GM12878 (cell line): ENCODE data around the gene HSPA12B. TPM values are rescaled to one million over a fixed set of nuclear protein-coding genes. Genes with fewer than 3 reads are reported as not detected.
A peak's percentile ranks its signal among the peaks of the same experiment; 100 is the strongest.

Source experiments
- ATAC-seq: fragments of 200-7000 bp; cut with Tn5 transposase; 3 replicates; pipeline ENCODE4 v1.9.1; 2020; ENCODE audit warnings: mild to moderate bottlenecking, moderate library complexity
- BruUV-seq: library from RNA; stranded (reverse); fragments of 400-500 nt; replicated peaks from 2 replicates; lab custom pipeline; 2021; lab: Mats Ljungman, UMichigan
- CTCF ChIA-PET: fragments of 300-600 bp; sonication (Branson Sonifier 250); formaldehyde crosslinking; extraction: SDS; loops from one replicate; lab custom pipeline; 2021; ENCODE audit warnings: inconsistent platforms; lab: Yijun Ruan, JAX
- POLR2A ChIA-PET: fragments of 350-600 bp; formaldehyde crosslinking; extraction: SDS; loops from one replicate; lab custom pipeline; 2021; ENCODE audit warnings: inconsistent platforms; lab: Charles Lee
- RAD21 ChIA-PET: fragments of 300-600 bp; sonication (Branson Sonifier 250); formaldehyde crosslinking; loops from one replicate; lab custom pipeline; 2023; ENCODE audit warnings: antibody characterized with exemption; ENCODE audit not compliant: unreplicated experiment; lab: Charles Lee
- SMC1A ChIA-PET: fragments of 300-600 bp; sonication (Branson Sonifier 250); formaldehyde crosslinking; loops from one replicate; lab custom pipeline; 2023; ENCODE audit not compliant: unreplicated experiment, uncharacterized antibody; lab: Charles Lee
- DNase-seq: peaks from one replicate; pipeline ENCODE4 v3.0.0-alpha.2; 2011; ENCODE audit warnings: low read depth, low spot score
- FAIRE-seq: peaks from 3 replicates; lab custom pipeline; 2011; peaks lifted over from hg19 to GRCh38; lab: Jason Lieb, UNC
- H2AFZ ChIP-seq: 2 replicates; pipeline ENCODE4 v1.6.0; 2011; ENCODE audit warnings: low read depth, low read length, control low read depth; ENCODE audit not compliant: control insufficient read depth
- H3K27ac ChIP-seq: 2 replicates; pipeline ENCODE4 v1.5.1; 2011; ENCODE audit warnings: control low read depth; ENCODE audit not compliant: control insufficient read depth, insufficient read depth
- H3K27me3 ChIP-seq, 2 experiments: replicated peaks in 1 of 2; 2 replicates each; pipeline versions ENCODE4 v1.6.0 to v1.6.1; 2011; ENCODE audit warnings: low read length in 1 of 2; ENCODE audit not compliant: control insufficient read depth in 2 of 2, insufficient read depth in 2 of 2
- H3K36me3 ChIP-seq, 2 experiments: 2 replicates each; pipeline ENCODE4 v1.5.1; 2011; ENCODE audit warnings: low read length in 1 of 2; ENCODE audit not compliant: control insufficient read depth in 2 of 2, insufficient read depth in 2 of 2
- H3K4me1 ChIP-seq: 2 replicates; pipeline ENCODE4 v1.6.1; 2011; ENCODE audit warnings: mild to moderate bottlenecking, low read length, moderate library complexity, mixed read lengths; ENCODE audit not compliant: control insufficient read depth, insufficient read depth
- H3K4me2 ChIP-seq: 2 replicates; pipeline ENCODE4 v1.6.0; 2011; ENCODE audit warnings: control low read depth; ENCODE audit not compliant: control insufficient read depth, insufficient read depth
- H3K4me3 ChIP-seq: fragments of 200-600 bp; sonication (generic); 2 replicates; pipeline ENCODE4 v1.5.1; 2016
- H3K79me2 ChIP-seq: 2 replicates; pipeline ENCODE4 v1.6.0; 2011; ENCODE audit warnings: low read length; ENCODE audit not compliant: control insufficient read depth, insufficient read depth
- H3K9ac ChIP-seq: 2 replicates; pipeline ENCODE4 v1.8.0; 2011; ENCODE audit warnings: low read length, control low read depth, mixed read lengths; ENCODE audit not compliant: control insufficient read depth, insufficient read depth
- H3K9me3 ChIP-seq: replicated peaks from 3 replicates; pipeline ENCODE4 v1.5.1; 2011; ENCODE audit warnings: mild to moderate bottlenecking, low read length; ENCODE audit not compliant: control insufficient read depth, insufficient read depth
- H4K20me1 ChIP-seq: 2 replicates; pipeline ENCODE4 v1.6.0; 2011; ENCODE audit not compliant: control insufficient read depth, insufficient read depth
- ATF7 ChIP-seq: fragments of 450-650 bp; IDR thresholded peaks from 2 replicates; pipeline ENCODE4 v1.6.1; 2016; ENCODE audit warnings: low read depth, mild to moderate bottlenecking
- CBX3 ChIP-seq: fragments of 200-600 bp; sonication (generic); IDR thresholded peaks from 2 replicates; pipeline ENCODE4 v1.6.1; 2016; ENCODE audit warnings: low read depth, borderline replicate concordance
- CREB1 ChIP-seq: IDR thresholded peaks from 2 replicates; pipeline ENCODE4 v1.6.1; 2012; ENCODE audit warnings: low read depth, mild to moderate bottlenecking, inconsistent platforms
- IRF4 ChIP-seq: IDR thresholded peaks from 2 replicates; pipeline ENCODE4 v1.6.1; 2011; ENCODE audit warnings: low read depth, low read length
- POLR2A ChIP-seq: IDR thresholded peaks from 2 replicates; pipeline ENCODE4 v1.6.1; 2011; ENCODE audit warnings: low read depth, mild to moderate bottlenecking, low read length
- RAD21 ChIP-seq: IDR thresholded peaks from 2 replicates; pipeline ENCODE4 v1.6.1; 2011; ENCODE audit warnings: mild to moderate bottlenecking, low read depth, low read length, moderate library complexity; ENCODE audit not compliant: insufficient read depth
- SMC3 ChIP-seq: IDR thresholded peaks from 2 replicates; pipeline ENCODE4 v1.6.1; 2011; ENCODE audit warnings: low read length, improper control_type of control experiment, borderline replicate concordance
- SPI1 ChIP-seq: IDR thresholded peaks from 2 replicates; pipeline ENCODE4 v1.6.1; 2011; ENCODE audit warnings: low read depth, mild to moderate bottlenecking, low read length, moderate library complexity, borderline replicate concordance; ENCODE audit not compliant: insufficient read depth
- YBX1 ChIP-seq: fragments of 450-650 bp; IDR thresholded peaks from 2 replicates; pipeline ENCODE4 v1.6.1; 2016; ENCODE audit warnings: antibody characterized with exemption
- WGBS: methylation state at CpG from one replicate; pipeline ENCODE4 v1.1.6; 2016; ENCODE audit warnings: low lambda C conversion rate; ENCODE audit not compliant: insufficient replicate concordance, insufficient coverage; ENCODE audit errors: missing lambda C conversion rate; 5-methylcytosine and 5-hydroxymethylcytosine counted together
- in situ Hi-C: fragments of 300-500 bp; cut with MboI; formaldehyde crosslinking; loops from 9 replicates; pipeline ENCODE4 v1.14.3; 2018; ENCODE audit warnings: mixed read lengths
- intact Hi-C: fragments of 100-400 bp; cut with micrococcal nuclease; formaldehyde crosslinking; loops from one replicate; pipeline ENCODE4 v1.14.2; 2022; ENCODE audit not compliant: unreplicated experiment
- polyA plus RNA-seq, 11 experiments: library from polyadenylated mRNA; depleted of rRNA in 4 of 11; unstranded in 6 of 11; stranded (reverse) in 5 of 11; fragments of >200 nt; fragmentation: Nextera tagmentation in 4 of 11; fragmentation: Illumina TruSeq in 1 of 11; extraction: Ambion mirVana in 4 of 11; extraction: Trizol in 1 of 11; gene quantifications; 1 replicate in 1 of 11; 2 replicates in 10 of 11; pipeline versions ENCODE4 v1.2.1 to v1.2.3, GENCODE V29; 2011 to 2016; ENCODE audit warnings: inconsistent platforms in 2 of 11, missing spikeins in 2 of 11, low read depth in 1 of 11
- total RNA-seq, 4 experiments: library from RNA; depleted of rRNA in 3 of 4; stranded (reverse); fragments of >200 nt in 3 of 4; fragmentation: Illumina TruSeq in 1 of 4; extraction: Trizol in 1 of 4; gene quantifications; 2 replicates each; pipeline versions ENCODE4 v1.2.1 to v1.2.3, GENCODE V29; 2013 to 2021
- TF ChIP-seq, protein P1 (sequence below): fragments of 450-650 bp; IDR thresholded peaks from 2 replicates; pipeline ENCODE4 v1.6.1; 2018; ENCODE audit warnings: mild to moderate bottlenecking, low read depth, moderate library complexity; ENCODE audit not compliant: partially characterized antibody
- TF ChIP-seq, protein P2 (sequence below): fragments of 450-650 bp; IDR thresholded peaks from 2 replicates; pipeline ENCODE4 v1.6.1; 2016; ENCODE audit warnings: mild to moderate bottlenecking
- TF ChIP-seq, protein P3 (sequence below), 3 experiments: IDR thresholded peaks in 2 of 3; conservative IDR thresholded peaks in 1 of 3; 2 replicates each; pipeline ENCODE4 v1.5.1; 2011; ENCODE audit warnings: low read depth in 3 of 3, low read length in 3 of 3, mild to moderate bottlenecking in 3 of 3, control low read depth in 2 of 3, moderate library complexity in 2 of 3, inconsistent platforms in 1 of 3, mixed read lengths in 1 of 3; ENCODE audit not compliant: control insufficient read depth in 2 of 3, insufficient read depth in 1 of 3; ENCODE audit errors: extremely low read depth in 1 of 3

HSPA12B gene
- total and polyA plus RNA-seq, 10 of the 15 experiments (the other 5 are each of a cell fraction or from before 2014, with no cell fraction given), result 0.08 TPM; not detected in 9

DNA sequence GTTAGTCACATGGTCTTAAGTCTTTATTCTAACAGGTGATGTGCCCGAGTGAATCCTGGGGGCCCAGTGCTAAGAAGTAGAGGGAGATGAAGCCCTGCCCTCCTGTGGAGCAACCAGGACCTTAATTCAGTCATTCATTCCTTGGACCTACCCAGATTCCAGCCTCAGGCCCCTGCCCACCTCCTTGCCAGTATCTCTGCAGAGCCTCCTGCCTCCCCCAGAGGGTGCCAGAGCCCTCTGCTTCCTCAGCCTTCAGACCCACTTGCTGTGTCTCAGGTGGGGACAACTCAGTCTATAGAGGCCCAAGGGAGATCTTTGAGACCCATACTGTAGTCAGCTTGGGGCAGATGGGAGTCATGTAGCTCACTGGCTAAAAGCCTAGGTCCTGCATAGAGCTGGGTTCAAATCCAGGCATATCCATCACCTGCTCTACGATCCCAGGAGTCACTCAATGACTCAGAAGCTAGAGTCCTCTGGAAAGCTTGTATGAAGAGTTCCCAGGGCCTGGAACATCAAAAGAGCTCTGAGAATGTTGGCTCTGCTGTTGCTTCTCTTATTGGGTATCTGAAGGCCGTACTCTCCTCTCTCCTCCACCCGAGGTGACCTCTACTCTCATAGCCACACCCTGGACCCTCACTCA, 16.2 kb upstream of the HSPA12B start:
- BruUV-seq, result no TSS peak
- ChIA-PET RAD21 (interaction anchor here (0.7 to 1.7 kb wide), 4 partner anchors 51 to 355 kb away, joined by 3 read pairs; partner anchors contain the start of gene ADISSP), SMC1A (interaction anchor here (0.7 to 1.5 kb wide), 5 partner anchors 52 to 369 kb away, joined by 3 to 6 read pairs (median 5); partner anchors contain the start of genes ADISSP and SPEF1), CTCF (interaction anchor here (0.6 to 2.2 kb wide), 22 partner anchors 9 to 386 kb away, joined by 3 to 19 read pairs (median 3); partner anchors contain the start of gene ADISSP), POLR2A (interaction anchor here (0.7 to 0.8 kb wide), 2 partner anchors 73 to 140 kb away, joined by 3 read pairs; no protein-coding TSS in a partner anchor)
- peaks cover 16% of the 10 kb centered on the region for H3K4me1 ChIP-seq
- intact Hi-C loops, result loop anchor here (2.0 to 10.0 kb wide), 4 partner anchors 32 to 138 kb away; partner anchors contain the start of genes ADISSP and SPEF1
- DNase-seq, result no peak
- H3K9me3 ChIP-seq, result no peaks in the 10 kb centered on the region
- in situ Hi-C loops, result no loop called here
- H2AFZ ChIP-seq, result no peak overlapping the region
- no peak overlapping the region for H3K4me2 ChIP-seq
- no peak overlapping the region for H3K27ac ChIP-seq
- peak; percentile 93 for ATAC-seq
- WGBS, result 21% methylated on average over 4 of the region's 4 CpGs
- no peaks in the 10 kb centered on the region for H4K20me1 ChIP-seq
- no peak overlapping the region for H3K4me3 ChIP-seq
- no peaks in the 10 kb centered on the region for H3K79me2 ChIP-seq
- no peaks in the 10 kb centered on the region for H3K27me3 ChIP-seq
- H3K9ac ChIP-seq, result no peak overlapping the region
- TF ChIP-seq CREB1 (no peak), SMC3 (0 out of 2 replicates have a peak, but pooled peaks have one; percentile 46), IRF4 (no peak), YBX1 (no peak), POLR2A (no peak), ATF7 (no peak), CBX3 (no peak), SPI1 (no peak), RAD21 (peak; percentile 85)
- TF ChIP-seq, protein P1, sequence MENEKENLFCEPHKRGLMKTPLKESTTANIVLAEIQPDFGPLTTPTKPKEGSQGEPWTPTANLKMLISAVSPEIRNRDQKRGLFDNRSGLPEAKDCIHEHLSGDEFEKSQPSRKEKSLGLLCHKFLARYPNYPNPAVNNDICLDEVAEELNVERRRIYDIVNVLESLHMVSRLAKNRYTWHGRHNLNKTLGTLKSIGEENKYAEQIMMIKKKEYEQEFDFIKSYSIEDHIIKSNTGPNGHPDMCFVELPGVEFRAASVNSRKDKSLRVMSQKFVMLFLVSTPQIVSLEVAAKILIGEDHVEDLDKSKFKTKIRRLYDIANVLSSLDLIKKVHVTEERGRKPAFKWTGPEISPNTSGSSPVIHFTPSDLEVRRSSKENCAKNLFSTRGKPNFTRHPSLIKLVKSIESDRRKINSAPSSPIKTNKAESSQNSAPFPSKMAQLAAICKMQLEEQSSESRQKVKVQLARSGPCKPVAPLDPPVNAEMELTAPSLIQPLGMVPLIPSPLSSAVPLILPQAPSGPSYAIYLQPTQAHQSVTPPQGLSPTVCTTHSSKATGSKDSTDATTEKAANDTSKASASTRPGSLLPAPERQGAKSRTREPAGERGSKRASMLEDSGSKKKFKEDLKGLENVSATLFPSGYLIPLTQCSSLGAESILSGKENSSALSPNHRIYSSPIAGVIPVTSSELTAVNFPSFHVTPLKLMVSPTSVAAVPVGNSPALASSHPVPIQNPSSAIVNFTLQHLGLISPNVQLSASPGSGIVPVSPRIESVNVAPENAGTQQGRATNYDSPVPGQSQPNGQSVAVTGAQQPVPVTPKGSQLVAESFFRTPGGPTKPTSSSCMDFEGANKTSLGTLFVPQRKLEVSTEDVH, result no peak
- TF ChIP-seq, protein P2, sequence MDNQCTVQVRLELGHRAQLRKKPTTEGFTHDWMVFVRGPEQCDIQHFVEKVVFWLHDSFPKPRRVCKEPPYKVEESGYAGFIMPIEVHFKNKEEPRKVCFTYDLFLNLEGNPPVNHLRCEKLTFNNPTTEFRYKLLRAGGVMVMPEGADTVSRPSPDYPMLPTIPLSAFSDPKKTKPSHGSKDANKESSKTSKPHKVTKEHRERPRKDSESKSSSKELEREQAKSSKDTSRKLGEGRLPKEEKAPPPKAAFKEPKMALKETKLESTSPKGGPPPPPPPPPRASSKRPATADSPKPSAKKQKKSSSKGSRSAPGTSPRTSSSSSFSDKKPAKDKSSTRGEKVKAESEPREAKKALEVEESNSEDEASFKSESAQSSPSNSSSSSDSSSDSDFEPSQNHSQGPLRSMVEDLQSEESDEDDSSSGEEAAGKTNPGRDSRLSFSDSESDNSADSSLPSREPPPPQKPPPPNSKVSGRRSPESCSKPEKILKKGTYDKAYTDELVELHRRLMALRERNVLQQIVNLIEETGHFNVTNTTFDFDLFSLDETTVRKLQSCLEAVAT, result no peak
- TF ChIP-seq, protein P3, sequence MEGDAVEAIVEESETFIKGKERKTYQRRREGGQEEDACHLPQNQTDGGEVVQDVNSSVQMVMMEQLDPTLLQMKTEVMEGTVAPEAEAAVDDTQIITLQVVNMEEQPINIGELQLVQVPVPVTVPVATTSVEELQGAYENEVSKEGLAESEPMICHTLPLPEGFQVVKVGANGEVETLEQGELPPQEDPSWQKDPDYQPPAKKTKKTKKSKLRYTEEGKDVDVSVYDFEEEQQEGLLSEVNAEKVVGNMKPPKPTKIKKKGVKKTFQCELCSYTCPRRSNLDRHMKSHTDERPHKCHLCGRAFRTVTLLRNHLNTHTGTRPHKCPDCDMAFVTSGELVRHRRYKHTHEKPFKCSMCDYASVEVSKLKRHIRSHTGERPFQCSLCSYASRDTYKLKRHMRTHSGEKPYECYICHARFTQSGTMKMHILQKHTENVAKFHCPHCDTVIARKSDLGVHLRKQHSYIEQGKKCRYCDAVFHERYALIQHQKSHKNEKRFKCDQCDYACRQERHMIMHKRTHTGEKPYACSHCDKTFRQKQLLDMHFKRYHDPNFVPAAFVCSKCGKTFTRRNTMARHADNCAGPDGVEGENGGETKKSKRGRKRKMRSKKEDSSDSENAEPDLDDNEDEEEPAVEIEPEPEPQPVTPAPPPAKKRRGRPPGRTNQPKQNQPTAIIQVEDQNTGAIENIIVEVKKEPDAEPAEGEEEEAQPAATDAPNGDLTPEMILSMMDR (IDR thresholded peaks at IDR 0.05 in 2 of 3, conservative IDR thresholded peaks at IDR 0.05 in 1 of 3; ENCODE audit: control insufficient read depth in 2 of 3, extremely low read depth in 1 of 3, insufficient read depth in 1 of 3, low read depth in 3 of 3, low read length in 3 of 3), result peak; percentile 76 to 86 (median 85)
- H3K36me3 ChIP-seq, result no peaks in the 10 kb centered on the region
- peak; percentile 7 for FAIRE-seq
